Measurements from ENCODE around the gene SRMS.

Gene SRMS

GRCh38 chr20:63546256-63546955 is 1.1 kb downstream of the SRMS start:
- FAIRE-seq = no peak
- DNase-seq (ENCODE audit: insufficient read length, low spot score) = no peak
- no peak for TF ChIP-seq CTCF (IDR thresholded peaks at IDR 0.05; ENCODE audit: insufficient read depth, missing control alignments)

- no peak for TF ChIP-seq CTCF (IDR thresholded peaks at IDR 0.05; ENCODE audit: insufficient read depth, missing control alignments)
- FAIRE-seq (no peak), DNase-seq (ENCODE audit: insufficient read length, low spot score) (no peak)
Measured at GRCh38 chr20:63545814-63546213, 1.7 kb downstream of the SRMS start.

- DNase-seq (ENCODE audit: insufficient read length, low spot score) (no peak), FAIRE-seq (no peak)
- TF ChIP-seq CTCF (IDR thresholded peaks at IDR 0.05; ENCODE audit: insufficient read depth, missing control alignments) = no peak
Measured at GRCh38 chr20:63544958-63545516, 2.5 kb downstream of the SRMS start.

- no peak for DNase-seq (ENCODE audit: insufficient read length, low spot score)
- no peak for FAIRE-seq
- TF ChIP-seq CTCF (IDR thresholded peaks at IDR 0.05; ENCODE audit: insufficient read depth, missing control alignments) = no peak
Measured at GRCh38 chr20:63544241-63544957, 3.1 kb downstream of the SRMS start.

- TF ChIP-seq CTCF (IDR thresholded peaks at IDR 0.05; ENCODE audit: insufficient read depth, missing control alignments) = no peak
- FAIRE-seq = no peak
- no peak for DNase-seq (ENCODE audit: insufficient read length, low spot score)
Measured at GRCh38 chr20:63543733-63544132, 3.8 kb downstream of the SRMS start.

GRCh38 chr20:63543131-63543530 is 4.4 kb downstream of the SRMS start:
- no peak for FAIRE-seq
- no peak for TF ChIP-seq CTCF (IDR thresholded peaks at IDR 0.05; ENCODE audit: insufficient read depth, missing control alignments)
- DNase-seq (ENCODE audit: insufficient read length, low spot score) = no peak

GRCh38 chr20:63542696-63543095 is 4.9 kb downstream of the SRMS start:
- DNase-seq (ENCODE audit: insufficient read length, low spot score) = no peak

More at GRCh38 chr20:63542696-63543095, 4.9 kb downstream of the SRMS start:
- no peak for FAIRE-seq
- TF ChIP-seq CTCF (IDR thresholded peaks at IDR 0.05; ENCODE audit: insufficient read depth, missing control alignments) = no peak

Measured in D721Med (cell line).